Placental epithelial cell (primary cell): ENCODE measurements around the gene JADE2. TPM values are rescaled to one million over a fixed set of nuclear protein-coding genes. Genes with fewer than 3 reads are reported as not detected.

Experiments
- small RNA-seq: library from RNA; depleted of rRNA; stranded (forward); fragments of <200 nt; gene quantifications from one replicate; pipeline ENCODE3, GENCODE V24; 2012
- total RNA-seq: library from RNA; depleted of rRNA; stranded (reverse); fragments of >200 nt; gene quantifications from 2 replicates; pipeline ENCODE4 v1.2.3, GENCODE V29; 2012

Gene JADE2
- 36.9 and 39.7 TPM in 2 replicates for total RNA-seq

GRCh38 chr5:134524826-134525682 is at the start of gene JADE2:
TSS of gene JADE2 (plus strand) at chr5:134525670. CDS start at chr5:134535858, 10,188 bp downstream.

Small RNA genes within 50 kb of the gene (small RNA-seq; reads per million reads assigned to genes)
- gene RN7SL541P, result not detected
- gene RNU6-456P, result not detected

Other genes starting within 250 kb of the JADE2 start
- 0.98 and 2.0 TPM in 2 replicates for gene CDKL3, start 158.5 kb upstream of the JADE2 start, total RNA-seq
- 20.8 and 21.4 TPM in 2 replicates for gene UBE2B, start 154.1 kb upstream of the JADE2 start, total RNA-seq
- 15.7 and 29.9 TPM in 2 replicates for gene CDKN2AIPNL, start 113.8 kb upstream of the JADE2 start, total RNA-seq
- 29.4 and 76.1 TPM in 2 replicates for gene SAR1B, start 107.2 kb downstream of the JADE2 start, total RNA-seq
- 17.7 and 28.3 TPM in 2 replicates for gene SEC24A, start 123.1 kb downstream of the JADE2 start, total RNA-seq
- 23.6 and 43.2 TPM in 2 replicates for gene CAMLG, start 212.9 kb downstream of the JADE2 start, total RNA-seq
- 19.2 and 28.7 TPM in 2 replicates for gene DDX46, start 233.1 kb downstream of the JADE2 start, total RNA-seq